DMS153 (cell line): ENCODE results near the gene SERF1A.
"Not testable (repeated sequence)": the region's sequence is repeated elsewhere in the genome, so short reads cannot be mapped to it uniquely, and the experiment has no call there.

Experiments used
- DNase-seq: peaks from one replicate; lab custom pipeline; 2025; lab: John Stamatoyannopoulos, UW

SERF1A gene

GRCh38 chr5:70900533-70901271 is at the start of gene SERF1A:
Gene SERF1A (plus strand): TSS chr5:70900669. CDS start chr5:70900870, 201 bp downstream.
- not testable (repeated sequence) for DNase-seq

GRCh38 chr5:70866778-70867177 is 33.7 kb upstream of the SERF1A start:
- DNase-seq, result not testable (repeated sequence)

GRCh38 chr5:70870626-70871025 is 29.8 kb upstream of the SERF1A start:
- not testable (repeated sequence) for DNase-seq

GRCh38 chr5:70896076-70896475 is 4.4 kb upstream of the SERF1A start:
- DNase-seq, result not testable (repeated sequence)

- DNase-seq, result not testable (repeated sequence)
These were observed 753 bp downstream of the SERF1A start for GRCh38 chr5:70901272-70901571.

GRCh38 chr5:70906624-70907023 is 6.2 kb downstream of the SERF1A start:
- not testable (repeated sequence) for DNase-seq

GRCh38 chr5:70916829-70917228 is 16.4 kb downstream of the SERF1A start:
- not testable (repeated sequence) for DNase-seq

DNA sequence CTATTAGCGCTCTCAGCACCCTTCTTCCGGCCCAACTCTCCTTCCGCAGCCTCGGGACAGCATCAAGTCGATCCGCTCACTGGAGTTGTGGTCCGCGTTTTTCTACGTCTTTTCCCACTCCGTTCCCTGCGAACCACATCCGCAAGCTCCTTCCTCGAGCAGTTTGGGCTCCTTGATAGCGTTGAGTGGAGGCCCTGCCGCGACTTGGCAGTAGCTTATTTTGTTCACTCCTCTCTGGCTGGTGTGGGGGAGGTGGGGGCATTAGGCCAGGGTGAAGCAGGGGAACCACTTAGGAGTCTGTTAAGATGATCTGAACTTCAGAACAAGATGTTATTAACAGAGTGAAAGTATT is 24.7 kb downstream of the SERF1A start:
- not testable (repeated sequence) for DNase-seq

DNA sequence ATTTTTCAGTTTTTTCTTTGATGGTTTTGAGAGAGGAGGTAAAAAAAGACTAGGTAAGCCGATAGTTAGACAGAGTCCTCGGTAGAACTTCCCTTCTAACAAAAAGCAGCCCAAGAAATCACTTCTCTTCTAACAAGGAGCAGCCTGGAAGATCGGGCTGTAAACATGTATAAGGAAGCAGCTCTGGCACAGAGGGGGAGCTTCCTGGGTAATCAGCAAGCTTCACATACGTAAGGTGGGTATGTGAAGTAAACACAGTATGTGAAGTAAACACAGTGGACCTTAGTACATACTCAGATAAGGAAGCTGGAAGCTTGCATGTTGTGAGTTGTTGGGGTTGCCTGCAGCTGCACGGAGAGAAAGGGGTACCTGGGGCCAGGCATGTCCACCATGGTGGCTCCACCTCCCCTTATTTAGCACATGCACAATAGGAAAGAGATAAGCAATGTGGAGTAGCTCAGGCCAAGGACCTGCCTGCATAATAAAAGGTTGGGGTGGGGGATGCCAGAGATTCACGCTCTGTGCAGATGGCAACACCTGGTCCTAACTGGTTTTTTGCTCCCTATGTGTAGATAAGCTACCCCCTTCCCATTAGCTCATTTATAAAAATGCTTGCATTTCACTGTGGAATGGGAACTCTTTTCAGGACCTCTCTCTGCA is 31.4 kb downstream of the SERF1A start:
- not testable (repeated sequence) for DNase-seq

- DNase-seq, result not testable (repeated sequence)
These were observed 32.1 kb downstream of the SERF1A start for GRCh38 chr5:70932560-70932959.

- DNase-seq, result not testable (repeated sequence)
These were observed 52.6 kb downstream of the SERF1A start for GRCh38 chr5:70953068-70953467.
